GM18517 (cell line): ENCODE data around the gene EIF3D.

ENCODE experiments used
- ATAC-seq: cut with Tn5 transposase; IDR thresholded peaks from one replicate; pipeline ENCODE4 v1.9.1; 2021; ENCODE audit warnings: mild to moderate bottlenecking, moderate library complexity; ENCODE audit not compliant: unreplicated experiment

Gene EIF3D

DNA sequence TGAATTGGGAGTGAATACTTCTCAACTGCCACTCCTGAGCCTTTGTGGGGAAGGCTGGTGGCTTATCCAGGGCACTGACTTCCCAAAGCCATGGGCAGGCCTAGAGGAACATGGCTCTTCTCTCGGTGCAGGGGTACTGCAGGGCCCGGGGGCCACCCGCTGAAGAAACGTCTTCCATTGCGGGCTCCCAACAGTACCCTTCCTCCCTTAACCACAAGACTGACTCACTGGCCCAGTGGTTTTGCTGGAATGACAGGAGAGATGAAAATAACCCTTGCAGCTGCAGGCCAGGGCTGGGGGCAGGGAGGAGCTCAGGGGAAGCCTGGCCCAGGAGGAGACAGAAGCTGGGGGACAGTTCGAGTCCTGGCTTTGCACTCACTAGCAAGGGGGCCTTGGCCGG, 61.0 kb downstream of the EIF3D start:
- ATAC-seq = no peak

DNA sequence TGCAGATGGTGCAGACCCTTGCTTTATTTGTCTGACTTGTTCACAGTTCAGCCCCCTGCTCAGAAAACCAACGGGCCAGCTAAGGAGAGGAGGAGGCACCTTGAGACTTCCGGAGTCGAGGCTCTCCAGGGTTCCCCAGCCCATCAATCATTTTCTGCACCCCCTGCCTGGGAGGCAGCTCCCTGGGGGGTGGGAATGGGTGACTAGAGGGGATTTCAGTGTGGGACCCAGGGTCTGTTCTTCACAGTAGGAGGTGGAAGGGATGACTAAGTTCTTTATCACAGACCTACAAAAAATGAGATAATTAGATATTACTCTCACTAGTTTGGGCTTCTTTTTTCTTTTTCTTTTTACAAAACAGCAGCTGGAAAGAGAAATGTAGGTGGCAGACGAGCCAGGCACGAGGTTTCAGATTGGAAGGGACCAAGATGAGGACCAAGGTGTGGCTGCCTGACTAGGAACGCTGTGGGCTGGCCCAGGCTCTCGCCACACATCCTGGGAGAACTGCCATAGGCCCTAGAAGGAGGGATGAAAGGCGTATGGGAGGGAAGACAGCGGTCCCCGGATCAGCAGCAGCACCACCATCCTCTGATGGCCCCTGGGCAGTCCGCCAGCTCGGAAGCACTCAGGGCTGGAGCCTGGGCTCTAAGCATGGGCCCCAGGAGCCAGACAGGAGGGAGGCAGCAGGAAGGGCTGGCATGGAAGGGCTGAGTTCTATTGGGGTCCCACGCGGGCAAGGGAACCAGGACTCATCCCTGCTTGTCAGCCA, 61.7 kb downstream of the EIF3D start:
- no peak for ATAC-seq

DNA sequence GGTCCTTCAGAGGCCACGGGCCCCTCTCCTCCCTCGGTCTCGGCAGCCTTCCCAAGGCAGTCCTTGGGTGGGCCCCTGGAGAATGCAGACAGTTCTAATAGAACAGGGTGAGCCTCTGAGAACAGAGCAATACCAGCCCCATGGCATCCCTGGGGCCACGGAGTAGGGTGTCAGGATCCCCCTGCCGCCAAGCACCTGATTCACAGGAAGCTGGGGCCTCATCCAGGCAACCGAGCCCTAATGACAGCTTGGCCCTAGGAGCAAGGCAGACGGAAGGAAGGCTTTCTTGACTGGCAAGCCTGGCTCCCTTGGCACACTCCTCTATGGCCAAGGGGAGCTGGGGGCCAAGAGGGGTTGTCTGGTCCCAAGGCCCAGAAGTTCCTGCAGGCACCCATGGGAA, 62.7 kb downstream of the EIF3D start:
- ATAC-seq = no peak

DNA sequence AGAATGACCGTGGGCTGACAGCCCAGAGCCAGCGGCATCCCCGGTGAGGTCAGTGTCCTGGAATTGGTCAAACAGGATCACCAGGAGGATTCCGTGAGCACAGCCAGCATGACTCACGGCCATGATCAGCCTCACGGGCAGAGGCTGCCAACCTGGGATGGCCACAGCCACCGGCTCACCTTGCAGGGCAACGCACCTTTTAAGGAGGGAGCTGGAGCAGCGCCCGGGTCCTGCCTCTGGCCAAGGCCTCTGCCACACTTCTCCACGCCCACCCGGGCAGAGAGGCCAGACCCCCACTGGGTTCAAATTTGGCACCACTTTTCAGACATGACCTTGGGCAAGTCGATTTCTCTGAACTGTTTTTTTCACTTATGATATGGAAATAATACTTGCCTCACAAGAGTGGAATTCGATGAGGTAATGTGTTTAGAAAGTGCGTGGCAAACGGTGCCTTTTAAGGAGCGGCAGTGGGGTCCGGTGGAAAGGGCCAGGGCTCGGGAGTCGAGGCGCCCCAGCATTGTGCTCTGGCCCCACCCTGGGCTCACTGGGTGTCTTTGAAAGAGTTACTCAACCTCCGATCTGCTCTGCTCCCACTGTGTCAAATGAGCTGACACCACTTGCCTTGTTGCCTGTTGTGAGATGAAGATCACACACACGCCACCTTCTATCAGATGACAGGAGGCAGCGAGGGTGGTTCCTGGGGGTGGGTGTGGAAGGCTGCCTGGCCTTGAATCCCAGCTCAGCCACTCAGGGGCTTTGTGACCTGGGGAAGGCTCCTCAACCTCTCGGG, 63.5 kb downstream of the EIF3D start:
- no peak for ATAC-seq

DNA sequence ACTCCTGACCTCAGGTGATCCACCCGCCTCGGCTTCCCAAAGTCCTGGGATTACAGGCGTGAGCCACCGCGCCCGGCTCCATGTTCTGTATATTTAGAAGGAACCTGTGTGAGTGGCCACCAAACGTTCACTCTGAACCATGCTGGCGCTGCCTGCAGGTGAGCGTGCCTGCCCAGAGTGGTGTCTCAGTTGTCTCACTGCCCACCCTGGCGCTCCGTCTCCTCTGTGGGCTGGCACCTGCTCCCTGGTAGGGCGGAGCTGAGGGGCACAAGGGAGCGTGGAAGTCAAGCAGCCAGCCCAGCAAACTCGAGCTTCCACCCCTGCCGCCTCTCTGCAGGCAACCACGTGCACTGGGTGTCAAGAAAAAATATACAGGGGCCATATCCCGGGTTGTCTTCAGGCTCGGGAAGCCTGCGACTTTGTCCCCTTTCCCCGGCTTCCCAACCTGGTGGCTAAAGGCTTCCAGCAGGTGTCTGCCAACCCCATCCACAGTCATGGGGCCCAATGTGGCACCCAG, 64.2 kb downstream of the EIF3D start:
- ATAC-seq = no peak

DNA sequence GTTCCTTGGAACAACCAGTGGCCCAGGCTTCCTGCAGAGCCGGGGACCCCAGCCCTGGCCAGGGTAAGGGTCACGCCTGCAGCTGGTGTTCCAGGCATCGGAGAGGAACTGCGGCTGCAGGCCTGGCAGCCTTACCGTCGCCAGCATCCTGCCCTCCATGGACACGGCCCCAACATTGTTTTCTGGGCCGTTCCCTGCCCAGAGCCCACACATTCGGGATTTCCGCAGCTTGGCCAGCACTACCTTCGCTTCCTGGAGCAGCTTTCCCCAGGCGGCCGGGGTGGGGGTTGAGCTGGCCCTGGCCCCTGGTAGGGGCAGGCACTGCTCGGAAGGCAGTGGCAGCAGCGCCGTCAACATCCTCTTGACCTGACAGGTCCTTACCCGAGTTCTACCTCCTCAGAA, 65.2 kb downstream of the EIF3D start:
- no peak for ATAC-seq

DNA sequence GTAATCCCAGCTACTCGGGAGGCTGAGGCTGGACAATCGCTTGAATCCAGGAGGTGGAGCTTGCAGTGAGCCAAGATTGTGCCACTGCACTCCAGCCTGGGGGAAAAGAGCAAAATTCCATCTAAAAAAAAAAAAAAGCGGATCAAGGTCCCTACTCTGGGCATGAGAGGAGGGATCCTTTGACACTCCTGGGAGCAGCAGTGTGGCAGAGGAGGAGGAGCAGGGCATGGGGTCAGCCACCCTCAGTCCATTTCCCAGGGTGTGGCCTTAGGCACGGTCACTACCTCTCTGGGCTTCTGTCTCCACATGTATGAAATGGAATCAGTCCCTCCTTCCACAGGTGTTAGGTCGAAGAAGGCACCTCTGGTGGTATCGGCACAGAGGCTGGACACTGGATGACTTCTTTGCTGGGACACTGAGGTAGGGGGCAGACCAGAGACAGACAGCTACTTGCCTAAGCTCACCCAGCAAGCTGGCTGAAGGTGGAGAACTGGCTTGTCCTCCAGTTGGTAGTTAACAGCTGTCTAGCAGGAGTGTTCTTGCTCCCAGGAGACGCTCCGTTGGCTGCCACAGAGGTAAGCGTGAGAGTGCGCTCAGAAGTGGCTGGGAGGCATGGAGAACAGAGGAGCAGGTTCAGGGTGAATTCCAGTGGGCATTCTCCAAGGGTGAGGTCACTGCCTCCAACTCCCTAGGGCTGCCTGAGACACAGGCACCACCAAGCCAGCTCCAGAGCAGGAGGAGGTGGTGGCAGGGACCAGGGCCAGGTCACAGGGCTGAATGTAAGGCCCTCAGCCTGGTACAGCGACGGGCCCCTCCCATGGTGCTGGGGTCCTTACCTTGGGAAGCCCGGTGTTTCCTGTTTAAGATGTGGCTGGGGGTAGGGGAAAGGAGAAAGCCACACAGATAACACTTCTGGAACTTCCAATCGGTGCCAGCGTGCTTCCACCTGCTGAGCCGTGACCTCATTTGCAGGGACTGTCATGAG, 67.0 kb downstream of the EIF3D start:
- ATAC-seq = no peak
